HT-29 (cell line): ENCODE data around the gene WDR7. TPM values are rescaled to one million over a fixed set of nuclear protein-coding genes. Genes with fewer than 3 reads are reported as not detected.

Source experiments
- DNase-seq: peaks from one replicate; pipeline ENCODE4 v3.0.0-alpha.2; 2015; ENCODE audit warnings: low spot score
- total RNA-seq: library from RNA; depleted of rRNA; stranded (reverse); fragments of >200 nt; shearing (Covaris generic); gene quantifications from 2 replicates; pipeline ENCODE4 v1.2.3, GENCODE V29; 2014

WDR7 gene
- total RNA-seq, 1 experiment from 2014 or later = 3.8 TPM

GRCh38 chr18:56935434-56936040 is 284.4 kb downstream of the WDR7 start:
- no peak for DNase-seq

GRCh38 chr18:56936457-56936856 is 285.3 kb downstream of the WDR7 start:
- DNase-seq = no peak

GRCh38 chr18:56937874-56938430 is 286.8 kb downstream of the WDR7 start:
- no peak for DNase-seq

- no peak for DNase-seq
Measured at GRCh38 chr18:56945171-56946083, 294.3 kb downstream of the WDR7 start.

GRCh38 chr18:56947236-56947635 is 296.1 kb downstream of the WDR7 start:
- DNase-seq = no peak

- no peak for DNase-seq
Measured at GRCh38 chr18:56952026-56952425, 300.9 kb downstream of the WDR7 start.

GRCh38 chr18:56953428-56954198 is 302.5 kb downstream of the WDR7 start:
- DNase-seq = no peak

GRCh38 chr18:56955490-56955889 is 304.3 kb downstream of the WDR7 start:
- no peak for DNase-seq

- DNase-seq = no peak
Measured at GRCh38 chr18:56959120-56959519, 308.0 kb downstream of the WDR7 start.

GRCh38 chr18:56962322-56962721 is 311.2 kb downstream of the WDR7 start:
- DNase-seq = no peak

- DNase-seq = no peak
Measured at GRCh38 chr18:56967035-56967434, 315.9 kb downstream of the WDR7 start.

GRCh38 chr18:56973487-56973886 is 322.3 kb downstream of the WDR7 start:
- DNase-seq = no peak

- DNase-seq = no peak
Measured at GRCh38 chr18:56974141-56974540, 323.0 kb downstream of the WDR7 start.

GRCh38 chr18:56975276-56975675 is 324.1 kb downstream of the WDR7 start:
- no peak for DNase-seq

- no peak for DNase-seq
Measured at GRCh38 chr18:56977309-56977708, 326.1 kb downstream of the WDR7 start.

- DNase-seq = no peak
Measured at GRCh38 chr18:56977771-56978170, 326.6 kb downstream of the WDR7 start.

GRCh38 chr18:56980151-56980550 is 329.0 kb downstream of the WDR7 start:
- no peak for DNase-seq

- no peak for DNase-seq
Measured at GRCh38 chr18:56982766-56983165, 331.6 kb downstream of the WDR7 start.

- DNase-seq = no peak
Measured at GRCh38 chr18:56983275-56983992, 332.3 kb downstream of the WDR7 start.

- DNase-seq = no peak
Measured at GRCh38 chr18:56984731-56985130, 333.6 kb downstream of the WDR7 start.

GRCh38 chr18:56986829-56987228 is 335.7 kb downstream of the WDR7 start:
- DNase-seq = no peak
